Measurements from ENCODE around the gene EFHC1.
A peak's percentile ranks its signal among the peaks of the same experiment; 100 is the strongest.

EFHC1 gene

DNA sequence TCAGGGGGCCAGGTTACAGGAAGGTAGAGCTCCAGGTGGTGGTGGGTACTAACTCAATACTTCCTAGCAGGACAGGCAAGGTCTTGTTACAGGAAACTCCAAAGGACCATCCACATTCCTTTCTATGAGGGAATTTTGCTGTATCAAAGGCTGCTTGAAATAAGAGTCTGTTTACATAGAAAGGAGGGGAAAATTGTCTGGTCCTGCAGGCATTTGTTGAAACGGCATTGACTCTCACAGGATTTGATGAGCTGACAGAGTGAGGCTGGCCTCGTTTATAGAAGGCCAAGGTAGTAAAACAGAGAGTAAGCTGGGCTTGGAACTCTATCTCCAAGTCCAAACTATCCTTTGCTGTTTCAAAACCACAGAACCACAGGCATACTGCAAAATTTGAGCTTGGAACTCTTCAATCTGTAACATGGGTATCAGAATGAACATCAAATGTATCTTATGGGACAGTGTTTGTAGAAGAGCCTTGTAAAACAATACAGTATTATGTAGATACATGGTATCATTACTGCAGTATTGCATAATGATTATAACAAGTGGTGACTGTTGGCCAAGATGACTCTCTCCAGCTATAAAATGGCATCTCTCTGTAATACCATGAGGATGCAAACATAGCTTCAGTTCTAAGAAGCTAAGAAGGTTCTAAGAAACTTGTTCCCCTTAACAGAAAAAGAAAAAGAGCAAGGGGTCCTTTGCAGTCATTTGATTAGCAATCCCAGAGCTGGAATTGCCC is 95.2 kb downstream of the EFHC1 start:
- Mint-ChIP-seq H3K27me3 (ENCODE audit: low read depth) (peaks cover 3% of the 10 kb centered on the region), H3K9me3 (no peaks in the 10 kb centered on the region), H3K4me3 (no peak overlapping the region), H3K27ac (peak overlapping the region; percentile 11 to 38 (median 33)), H3K4me1 (peaks cover 47% of the 10 kb centered on the region), H3K36me3 (ENCODE audit: low read depth) (peaks cover 71% of the 10 kb centered on the region)
- TF ChIP-seq, protein P1, sequence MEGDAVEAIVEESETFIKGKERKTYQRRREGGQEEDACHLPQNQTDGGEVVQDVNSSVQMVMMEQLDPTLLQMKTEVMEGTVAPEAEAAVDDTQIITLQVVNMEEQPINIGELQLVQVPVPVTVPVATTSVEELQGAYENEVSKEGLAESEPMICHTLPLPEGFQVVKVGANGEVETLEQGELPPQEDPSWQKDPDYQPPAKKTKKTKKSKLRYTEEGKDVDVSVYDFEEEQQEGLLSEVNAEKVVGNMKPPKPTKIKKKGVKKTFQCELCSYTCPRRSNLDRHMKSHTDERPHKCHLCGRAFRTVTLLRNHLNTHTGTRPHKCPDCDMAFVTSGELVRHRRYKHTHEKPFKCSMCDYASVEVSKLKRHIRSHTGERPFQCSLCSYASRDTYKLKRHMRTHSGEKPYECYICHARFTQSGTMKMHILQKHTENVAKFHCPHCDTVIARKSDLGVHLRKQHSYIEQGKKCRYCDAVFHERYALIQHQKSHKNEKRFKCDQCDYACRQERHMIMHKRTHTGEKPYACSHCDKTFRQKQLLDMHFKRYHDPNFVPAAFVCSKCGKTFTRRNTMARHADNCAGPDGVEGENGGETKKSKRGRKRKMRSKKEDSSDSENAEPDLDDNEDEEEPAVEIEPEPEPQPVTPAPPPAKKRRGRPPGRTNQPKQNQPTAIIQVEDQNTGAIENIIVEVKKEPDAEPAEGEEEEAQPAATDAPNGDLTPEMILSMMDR (IDR thresholded peaks at IDR 0.05; ENCODE audit: unreplicated experiment in 3 of 3): no peak

DNA sequence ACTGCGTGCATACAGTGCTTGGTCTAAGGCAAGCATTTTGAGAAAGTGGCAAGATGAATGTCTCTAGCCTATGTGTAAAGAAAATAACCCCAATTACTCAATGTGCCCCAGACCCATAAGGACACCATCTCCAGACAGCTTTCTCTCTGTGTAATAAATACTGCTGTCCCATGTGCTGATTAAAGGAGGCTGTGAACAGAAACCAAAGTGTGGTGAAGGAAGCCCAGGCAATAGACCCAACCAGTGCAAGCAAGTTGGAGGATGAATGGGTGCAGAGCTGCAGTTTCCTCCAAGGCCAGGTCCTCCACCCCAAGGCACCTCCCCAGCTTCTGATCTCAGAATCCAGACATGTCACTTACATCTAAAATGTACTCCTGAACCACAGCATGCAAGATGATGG is 96.1 kb downstream of the EFHC1 start:
- Mint-ChIP-seq H3K27ac (no peak overlapping the region), H3K36me3 (ENCODE audit: low read depth) (peaks cover 66% of the 10 kb centered on the region)
- TF ChIP-seq, protein P1 (IDR thresholded peaks at IDR 0.05; ENCODE audit: unreplicated experiment in 3 of 3): no peak

DNA sequence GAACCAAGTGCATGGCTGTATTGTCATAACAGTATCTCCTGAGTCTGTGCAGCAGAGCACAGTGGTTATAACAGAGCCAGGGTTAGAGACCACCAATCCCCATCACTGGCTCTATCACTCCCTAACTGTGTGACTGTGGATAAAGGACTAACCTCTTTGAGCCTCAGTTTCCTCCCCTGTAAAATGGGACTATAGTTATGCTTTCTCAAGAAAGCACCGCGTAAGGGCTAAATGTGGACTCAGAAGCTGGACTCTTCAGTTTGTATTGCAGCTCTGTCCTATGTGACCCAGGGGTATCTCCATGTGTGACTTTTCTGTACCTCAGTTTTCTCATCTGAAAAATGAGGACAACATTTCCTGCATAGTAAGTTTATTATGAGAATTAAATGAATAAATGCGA is 96.8 kb downstream of the EFHC1 start:
- Mint-ChIP-seq H3K36me3 (ENCODE audit: low read depth) (peaks cover 61% of the 10 kb centered on the region), H3K4me3 (no peak overlapping the region), H3K27me3 (ENCODE audit: low read depth) (peaks cover 3% of the 10 kb centered on the region), H3K4me1 (peaks cover 47% of the 10 kb centered on the region), H3K9me3 (no peaks in the 10 kb centered on the region), H3K27ac (no peak overlapping the region)
- TF ChIP-seq, protein P1 (IDR thresholded peaks at IDR 0.05; ENCODE audit: unreplicated experiment in 3 of 3): no peak

More for the DNA sequence above, 96.1 kb downstream of the EFHC1 start:
- Mint-ChIP-seq H3K4me1 (peaks cover 49% of the 10 kb centered on the region), H3K9me3 (no peaks in the 10 kb centered on the region), H3K4me3 (no peak overlapping the region), H3K27me3 (ENCODE audit: low read depth) (peaks cover 3% of the 10 kb centered on the region)

DNA sequence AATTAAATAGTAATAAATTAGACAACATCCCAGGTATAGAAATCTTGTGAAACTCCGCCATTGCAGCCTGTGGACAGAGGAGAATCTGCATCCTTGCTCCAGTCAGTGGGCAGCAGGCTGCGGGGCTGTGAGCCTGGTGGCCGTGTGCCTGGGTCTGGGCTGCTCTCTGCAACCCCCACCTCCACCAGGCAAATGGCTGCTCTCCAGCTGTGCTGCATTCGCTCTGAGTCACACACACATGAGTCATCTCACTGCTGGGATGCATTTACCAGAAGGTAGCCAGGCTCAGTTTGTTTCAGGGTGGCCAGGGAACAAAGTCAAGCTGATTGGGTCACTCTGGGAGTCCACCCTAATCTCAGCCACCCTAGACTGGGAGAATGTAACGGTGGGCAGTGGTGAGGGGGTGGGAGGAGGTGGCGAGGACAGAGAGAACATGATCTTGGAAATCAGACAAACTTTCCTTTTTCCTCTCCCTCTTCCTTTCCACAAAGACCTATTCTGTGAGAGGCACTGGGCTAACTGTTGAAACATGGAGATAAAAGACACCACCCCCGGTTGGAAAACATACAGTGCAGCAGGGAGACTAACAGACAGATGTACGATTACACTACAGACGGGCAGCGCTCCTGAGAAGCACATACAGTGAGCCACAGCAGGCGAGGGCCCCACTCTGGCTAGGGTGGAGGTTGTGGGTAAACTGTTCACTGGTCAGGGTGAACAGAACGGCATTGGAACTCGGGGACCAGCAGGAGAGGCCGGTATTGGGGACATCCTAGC is 97.5 kb downstream of the EFHC1 start:
- H3K36me3 Mint-ChIP-seq (ENCODE audit: low read depth): peaks cover 55% of the 10 kb centered on the region
- peaks cover 3% of the 10 kb centered on the region for H3K27me3 Mint-ChIP-seq (ENCODE audit: low read depth)
- peaks cover 47% of the 10 kb centered on the region for H3K4me1 Mint-ChIP-seq
- peak overlapping the region; percentile 44 to 94 (median 91) for H3K27ac Mint-ChIP-seq
- no peaks in the 10 kb centered on the region for H3K9me3 Mint-ChIP-seq
- no peak overlapping the region for H3K4me3 Mint-ChIP-seq
- TF ChIP-seq, protein P1 (IDR thresholded peaks at IDR 0.05; ENCODE audit: unreplicated experiment in 3 of 3): no peak

DNA sequence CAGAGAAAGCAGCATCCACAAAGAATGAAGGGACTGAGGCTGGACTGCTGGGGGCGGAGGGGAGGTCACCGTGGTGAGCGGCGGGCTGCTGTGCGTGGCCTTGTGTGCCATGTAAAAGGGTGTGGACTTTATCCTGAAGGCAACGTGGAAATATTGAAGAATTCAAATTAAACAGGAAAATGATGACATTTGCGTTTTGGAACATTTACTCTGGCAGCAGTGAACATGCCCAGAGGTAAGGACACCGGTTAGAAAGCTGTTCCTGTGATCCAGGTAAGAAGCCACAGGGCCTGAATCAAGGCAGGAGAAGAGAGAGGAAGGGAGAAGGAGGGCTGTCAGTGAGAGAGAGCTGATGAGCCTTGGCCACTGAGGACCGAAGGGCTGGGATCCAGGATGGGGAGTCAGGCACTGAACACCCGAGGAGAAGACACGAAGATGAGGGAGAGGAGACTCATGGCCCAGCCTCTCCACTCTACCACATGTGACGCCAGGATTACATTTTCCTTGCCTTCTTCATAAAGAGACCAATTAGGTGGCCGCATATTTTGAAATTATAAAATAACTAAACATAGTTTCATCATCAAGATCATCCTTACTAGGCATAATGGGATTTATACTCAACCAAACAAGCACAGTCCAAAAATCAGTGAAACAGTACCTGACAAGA is 98.3 kb downstream of the EFHC1 start:
- no peaks in the 10 kb centered on the region for H3K9me3 Mint-ChIP-seq
- H3K4me3 Mint-ChIP-seq: no peak overlapping the region

More for the DNA sequence above, 98.3 kb downstream of the EFHC1 start:
- peak overlapping the region; percentile 44 to 94 (median 91) for H3K27ac Mint-ChIP-seq
- H3K36me3 Mint-ChIP-seq (ENCODE audit: low read depth): peaks cover 50% of the 10 kb centered on the region
- TF ChIP-seq, protein P1 (IDR thresholded peaks at IDR 0.05; ENCODE audit: unreplicated experiment in 3 of 3): no peak
- peaks cover 3% of the 10 kb centered on the region for H3K27me3 Mint-ChIP-seq (ENCODE audit: low read depth)
- peaks cover 47% of the 10 kb centered on the region for H3K4me1 Mint-ChIP-seq
